ENCODE results near the gene PDXDC1.
"Not testable (repeated sequence)": the region's sequence is repeated elsewhere in the genome, so short reads cannot be mapped to it uniquely, and the experiment has no call there.

The PDXDC1 gene

GRCh38 chr16:15015671-15016070 is 40.8 kb downstream of the PDXDC1 start:
- H3K4me3 ChIP-seq (ENCODE audit: low read depth, low read length), result not testable (repeated sequence)

GRCh38 chr16:15016354-15016753 is 41.5 kb downstream of the PDXDC1 start:
- not testable (repeated sequence) for H3K4me3 ChIP-seq (ENCODE audit: low read depth, low read length)

- not testable (repeated sequence) for H3K4me3 ChIP-seq (ENCODE audit: low read depth, low read length)
These were observed 42.2 kb downstream of the PDXDC1 start for GRCh38 chr16:15016951-15017580.

GRCh38 chr16:15021429-15021828 is 46.6 kb downstream of the PDXDC1 start:
- not testable (repeated sequence) for H3K4me3 ChIP-seq (ENCODE audit: low read depth, low read length)

GRCh38 chr16:15022194-15022593 is 47.4 kb downstream of the PDXDC1 start:
- H3K4me3 ChIP-seq (ENCODE audit: low read depth, low read length), result not testable (repeated sequence)

- H3K4me3 ChIP-seq (ENCODE audit: low read depth, low read length), result not testable (repeated sequence)
These were observed 48.7 kb downstream of the PDXDC1 start for GRCh38 chr16:15023381-15024077.

- H3K4me3 ChIP-seq (ENCODE audit: low read depth, low read length), result not testable (repeated sequence)
These were observed 50.0 kb downstream of the PDXDC1 start for GRCh38 chr16:15024858-15025199.

- not testable (repeated sequence) for H3K4me3 ChIP-seq (ENCODE audit: low read depth, low read length)
These were observed 50.6 kb downstream of the PDXDC1 start for GRCh38 chr16:15025234-15025951.

- not testable (repeated sequence) for H3K4me3 ChIP-seq (ENCODE audit: low read depth, low read length)
These were observed 52.2 kb downstream of the PDXDC1 start for GRCh38 chr16:15027051-15027450.

- not testable (repeated sequence) for H3K4me3 ChIP-seq (ENCODE audit: low read depth, low read length)
These were observed 52.9 kb downstream of the PDXDC1 start for GRCh38 chr16:15027503-15028344.

GRCh38 chr16:15028345-15028715 is 53.5 kb downstream of the PDXDC1 start:
- not testable (repeated sequence) for H3K4me3 ChIP-seq (ENCODE audit: low read depth, low read length)

- not testable (repeated sequence) for H3K4me3 ChIP-seq (ENCODE audit: low read depth, low read length)
These were observed 54.2 kb downstream of the PDXDC1 start for GRCh38 chr16:15028801-15029698.

- H3K4me3 ChIP-seq (ENCODE audit: low read depth, low read length), result not testable (repeated sequence)
These were observed 54.9 kb downstream of the PDXDC1 start for GRCh38 chr16:15029749-15030148.

- no peak overlapping the region for H3K4me3 ChIP-seq (ENCODE audit: low read depth, low read length)
These were observed 56.4 kb downstream of the PDXDC1 start for GRCh38 chr16:15031179-15031578.

- no peak overlapping the region for H3K4me3 ChIP-seq (ENCODE audit: low read depth, low read length)
These were observed 56.8 kb downstream of the PDXDC1 start for GRCh38 chr16:15031586-15031985.

GRCh38 chr16:15032547-15033308 is 57.9 kb downstream of the PDXDC1 start:
- H3K4me3 ChIP-seq (ENCODE audit: low read depth, low read length), result no peak overlapping the region

- H3K4me3 ChIP-seq (ENCODE audit: low read depth, low read length), result no peak overlapping the region
These were observed 58.5 kb downstream of the PDXDC1 start for GRCh38 chr16:15033309-15033707.

- no peak overlapping the region for H3K4me3 ChIP-seq (ENCODE audit: low read depth, low read length)
These were observed 59.7 kb downstream of the PDXDC1 start for GRCh38 chr16:15034266-15035162.

Measured in iPS-11a (cell line).